Small intestine (tissue), 7 donors: ENCODE measurements around the gene DDIT4. TPM values are rescaled to one million over a fixed set of nuclear protein-coding genes. Genes with fewer than 3 reads are reported as not detected.
"Not testable (repeated sequence)": the region's sequence is repeated elsewhere in the genome, so short reads cannot be mapped to it uniquely, and the experiment has no call there.

Source experiments
- DNase-seq, 2 donors: peaks; one replicate each; pipeline versions ENCODE4 v3.0.0 to v3.0.0-alpha.2; 2013
- FAIRE-seq: peaks from 2 replicates; lab custom pipeline; 2012; peaks lifted over from hg19 to GRCh38; lab: Jason Lieb, UNC
- H3K27ac ChIP-seq, 3 donors: one replicate each; pipeline ENCODE4 v1.5.1; 2013; ENCODE audit warnings: low read length in 2 of 3, mild to moderate bottlenecking in 2 of 3, control low read depth in 1 of 3, inconsistent platforms in 1 of 3, low read depth in 1 of 3, moderate library complexity in 1 of 3
- H3K27me3 ChIP-seq, 3 donors: one replicate each; pipeline ENCODE4 v1.6.1; 2013; ENCODE audit warnings: low read length in 3 of 3, inconsistent platforms in 1 of 3; ENCODE audit not compliant: control insufficient read depth in 3 of 3, insufficient read depth in 3 of 3
- H3K36me3 ChIP-seq, 3 donors: one replicate each; pipeline ENCODE4 v1.6.1; 2013; ENCODE audit warnings: low read length in 3 of 3, inconsistent platforms in 1 of 3, low read depth in 1 of 3, mild to moderate bottlenecking in 1 of 3, moderate library complexity in 1 of 3; ENCODE audit not compliant: control insufficient read depth in 3 of 3, insufficient read depth in 2 of 3
- H3K4me1 ChIP-seq, 3 donors: one replicate each; pipeline ENCODE4 v1.6.1; 2013; ENCODE audit warnings: low read length in 2 of 3, inconsistent platforms in 1 of 3, low read depth in 1 of 3, mild to moderate bottlenecking in 1 of 3, moderate library complexity in 1 of 3; ENCODE audit not compliant: control insufficient read depth in 3 of 3, insufficient read depth in 2 of 3
- H3K4me3 ChIP-seq, 3 donors: one replicate each; pipeline ENCODE4 v1.5.1; 2013; ENCODE audit warnings: low read length in 3 of 3, control low read depth in 1 of 3, inconsistent platforms in 1 of 3, low read depth in 1 of 3, mild to moderate bottlenecking in 1 of 3, moderate library complexity in 1 of 3
- H3K9me3 ChIP-seq, 2 donors: one replicate each; pipeline ENCODE4 v1.6.1; 2013; ENCODE audit warnings: low read depth in 1 of 2, low read length in 1 of 2; ENCODE audit not compliant: control insufficient read depth in 2 of 2, insufficient read depth in 1 of 2
- WGBS, 3 donors: extraction: QIAGEN DNeasy Blood & Tissue Kit; methylation state at CpG; one replicate each; pipeline ENCODE4 v1.1.7; 2013; 5-methylcytosine and 5-hydroxymethylcytosine counted together
- polyA plus RNA-seq, 4 donors: library from polyadenylated mRNA; stranded (reverse) in 3 of 4; unstranded in 1 of 4; fragments of 200-250 nt in 3 of 4; fragments of 120-200 nt in 1 of 4; gene quantifications; one replicate each; pipeline versions ENCODE4 v1.2.1 to v1.2.3, GENCODE V29; 2013
- donor health status: healthy with polysubstance abuse.
- donor health status: control.
- donor health status: control.
- donor health status: Bipolar disorder and iron deficiency.
- donor health status: healthy.

The DDIT4 gene
- polyA plus RNA-seq, 4 donors: 34.4 to 330 (median 41.6) TPM

DNA sequence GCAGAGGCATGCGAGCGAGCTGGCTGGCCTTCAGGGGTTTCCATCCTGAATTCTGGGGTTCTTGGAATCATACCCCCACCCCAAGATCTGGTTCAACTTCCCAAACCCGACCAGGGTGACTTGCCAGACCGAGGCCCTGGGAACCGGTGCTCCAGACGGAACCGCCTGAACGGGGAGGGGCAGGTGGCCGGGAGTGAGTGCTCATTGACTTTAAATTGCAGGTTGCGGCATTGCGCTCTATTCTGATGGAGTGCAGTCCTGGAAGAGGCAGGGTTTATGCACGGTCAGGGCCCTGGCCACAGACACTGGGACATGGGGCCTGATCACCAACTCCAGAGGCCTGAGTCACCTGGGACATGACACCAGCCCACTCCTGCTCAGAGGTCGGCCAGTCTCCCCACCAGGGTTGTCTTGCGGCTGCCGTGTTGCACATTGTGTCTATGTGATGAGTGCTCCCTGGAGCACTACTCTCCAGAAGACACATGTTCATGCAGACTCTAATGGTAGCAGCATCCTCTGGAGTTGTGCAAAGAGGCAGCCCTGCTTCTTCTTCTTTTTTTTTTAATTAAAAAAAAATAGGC, 5.8 kb upstream of the DDIT4 start:
- H3K9me3 ChIP-seq: no peaks in the 10 kb centered on the region
- no peak overlapping the region for H3K27ac ChIP-seq
- peaks cover 0 to 19% (median 5%) of the 10 kb centered on the region in 3 donors for H3K4me1 ChIP-seq
- H3K27me3 ChIP-seq: no peaks in the 10 kb centered on the region
- 90 to 93% (median 92%) methylated on average over 14 to 15 of the region's 15 CpGs for WGBS, 3 donors
- no peak overlapping the region for H3K4me3 ChIP-seq
- FAIRE-seq (no peak), DNase-seq (no peak)
- no peaks in the 10 kb centered on the region for H3K36me3 ChIP-seq

DNA sequence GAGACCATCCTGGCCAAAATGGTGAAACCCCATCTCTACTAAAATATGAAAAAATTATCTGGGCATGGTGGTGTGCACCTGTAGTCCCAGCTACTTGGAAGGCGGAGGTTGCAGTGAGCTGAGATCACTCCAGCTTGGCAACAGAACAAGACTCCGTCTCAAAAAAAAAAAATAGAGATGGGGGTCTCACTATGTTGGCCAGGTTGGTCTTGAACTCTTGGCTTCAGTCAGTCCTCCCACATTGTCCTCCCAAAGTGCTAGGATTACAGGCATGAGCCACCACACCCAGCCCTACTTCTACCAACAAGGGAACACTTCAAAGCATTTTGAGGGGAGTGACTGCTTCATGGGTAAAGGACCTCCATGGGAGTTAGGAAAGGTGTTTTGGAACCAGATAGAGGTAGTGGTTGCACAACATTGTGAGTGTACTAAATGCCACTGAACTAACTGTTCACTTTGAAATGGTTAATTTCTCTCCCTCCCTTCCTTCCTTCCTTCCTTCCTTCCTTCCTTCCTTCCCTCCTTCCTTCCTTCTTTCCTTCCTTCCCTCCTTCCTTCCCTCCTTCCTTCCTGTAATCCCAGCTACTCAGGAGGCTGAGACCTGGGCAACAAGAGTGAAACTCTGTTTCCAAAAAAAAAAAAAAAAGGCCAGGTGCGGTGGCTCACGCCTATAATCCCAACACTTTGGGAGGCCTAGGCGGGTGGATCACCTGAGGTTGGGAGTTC, 5.1 kb upstream of the DDIT4 start:
- not testable (repeated sequence) for H3K27me3 ChIP-seq, H3K27ac ChIP-seq, DNase-seq, H3K9me3 ChIP-seq, FAIRE-seq, H3K36me3 ChIP-seq, H3K4me3 ChIP-seq
- 89 to 93% (median 92%) methylated on average over 5 of the region's 5 CpGs for WGBS, 3 donors
- peaks cover 0 to 13% (median 5%) of the 10 kb centered on the region in 3 donors for H3K4me1 ChIP-seq

DNA sequence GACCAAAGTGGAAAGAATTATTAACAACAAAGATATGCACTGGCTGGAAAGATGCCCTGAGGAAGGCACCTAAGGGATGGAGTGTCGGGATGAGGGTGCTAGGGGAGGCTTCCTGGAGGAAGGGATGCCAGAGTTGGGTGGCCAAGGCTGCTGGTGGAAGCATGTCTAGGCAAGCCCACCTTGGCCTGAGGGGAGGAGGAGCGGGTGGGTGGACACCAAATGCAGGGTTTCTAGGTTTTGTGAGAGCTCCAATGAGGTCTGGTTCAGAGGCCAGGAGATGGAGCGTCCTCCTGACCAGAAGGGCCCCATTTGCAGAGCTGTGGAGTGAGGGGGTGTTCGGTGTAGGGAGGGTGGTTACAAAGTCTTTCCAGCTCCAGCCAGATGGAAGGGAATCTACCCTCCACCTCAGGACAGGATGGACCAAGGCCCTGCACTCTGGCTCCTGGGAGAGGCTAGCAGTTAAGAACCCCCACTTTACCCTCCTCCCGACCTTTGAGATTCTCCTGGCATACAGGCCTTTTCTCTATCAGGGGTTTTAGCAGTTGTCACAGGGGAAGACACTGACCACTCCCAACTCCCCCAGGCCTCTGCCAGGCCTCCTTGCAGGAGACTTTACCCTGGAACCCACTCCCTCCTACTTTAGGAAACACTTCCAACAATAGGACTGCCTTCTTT, 3.0 kb upstream of the DDIT4 start:
- peaks cover 0 to 13% (median 2%) of the 10 kb centered on the region in 3 donors for H3K36me3 ChIP-seq
- H3K4me1 ChIP-seq: peaks cover 0 to 22% (median 5%) of the 10 kb centered on the region in 3 donors
- H3K27me3 ChIP-seq: no peaks in the 10 kb centered on the region
- no peak overlapping the region for H3K27ac ChIP-seq
- DNase-seq (peak in 1 of 2 donors; percentile 46), FAIRE-seq (no peak)
- no peaks in the 10 kb centered on the region for H3K9me3 ChIP-seq
- H3K4me3 ChIP-seq: no peak overlapping the region
- WGBS, 3 donors: 85 to 90% (median 89%) methylated on average over 5 of the region's 5 CpGs

DNA sequence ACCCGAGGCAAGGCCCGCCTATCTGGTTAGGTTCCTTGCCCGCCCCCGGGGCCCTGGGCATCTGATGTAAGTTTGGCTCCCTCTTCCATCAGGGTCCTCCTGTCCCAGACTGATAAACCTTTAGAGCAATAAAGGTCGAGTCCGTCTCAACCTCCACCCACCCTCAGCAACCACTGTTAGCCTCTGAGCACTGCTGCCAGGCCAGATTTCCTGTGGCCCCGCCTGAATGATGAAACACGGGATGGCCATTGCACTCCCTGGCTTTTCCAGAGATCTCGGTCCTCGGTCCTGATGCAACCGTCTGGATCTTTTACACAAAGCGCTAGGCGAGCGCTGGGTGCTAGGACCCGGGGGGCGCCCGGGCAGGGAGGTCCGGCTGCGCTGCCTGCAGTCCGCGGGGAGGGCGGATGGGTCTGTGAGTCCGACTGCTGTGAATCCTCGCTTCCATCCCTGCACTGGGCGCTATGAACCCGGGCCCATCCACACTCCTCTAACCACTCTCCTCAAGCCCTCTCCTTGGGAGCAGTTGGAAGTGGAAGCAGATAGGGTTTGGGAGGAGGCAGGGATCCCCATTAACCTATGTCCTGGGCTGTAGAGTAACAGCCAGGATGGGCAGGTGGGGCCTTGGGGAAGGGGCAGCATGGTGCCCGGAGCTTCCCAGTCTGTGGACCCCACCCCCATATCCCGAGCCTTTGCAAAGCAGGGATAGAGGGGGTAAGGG, 875 bp upstream of the DDIT4 start:
- H3K27me3 ChIP-seq: no peaks in the 10 kb centered on the region
- peak; percentile 72 to 93 for DNase-seq
- H3K4me1 ChIP-seq: peaks cover 2 to 43% (median 5%) of the 10 kb centered on the region in 3 donors
- 3 to 7% (median 4%) methylated on average over 27 to 28 of the region's 28 CpGs for whole genome bisulfite sequencing, 3 donors
- peaks cover 0 to 24% (median 6%) of the 10 kb centered on the region in 3 donors for H3K36me3 ChIP-seq
- H3K4me3 ChIP-seq: peak overlapping the region; percentile 55 to 91 (median 84)
- no peak for FAIRE-seq
- peak overlapping the region; percentile 57 to 99 (median 95) for H3K27ac ChIP-seq
- no peaks in the 10 kb centered on the region for H3K9me3 ChIP-seq

DNA sequence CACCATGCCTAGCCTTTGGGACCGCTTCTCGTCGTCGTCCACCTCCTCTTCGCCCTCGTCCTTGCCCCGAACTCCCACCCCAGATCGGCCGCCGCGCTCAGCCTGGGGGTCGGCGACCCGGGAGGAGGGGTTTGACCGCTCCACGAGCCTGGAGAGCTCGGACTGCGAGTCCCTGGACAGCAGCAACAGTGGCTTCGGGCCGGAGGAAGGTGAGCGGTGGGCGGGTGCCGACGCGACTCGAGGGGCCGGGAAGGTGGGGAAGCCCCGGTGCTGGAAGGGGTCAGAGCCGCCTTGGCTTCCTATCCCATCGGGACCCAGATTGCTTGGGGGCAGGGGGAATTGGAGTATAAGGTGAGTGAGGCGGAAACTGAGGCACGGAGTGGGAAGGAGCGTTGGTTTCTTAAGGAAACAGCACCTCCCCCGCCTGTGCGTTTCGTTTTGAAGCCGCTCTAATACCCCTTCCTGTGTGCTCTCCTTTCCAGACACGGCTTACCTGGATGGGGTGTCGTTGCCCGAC, 547 bp downstream of the DDIT4 start:
- 0 to 1% (median 0%) methylated on average over 40 of the region's 40 CpGs for WGBS, 3 donors
- no peaks in the 10 kb centered on the region for H3K27me3 ChIP-seq
- H3K27ac ChIP-seq: peak overlapping the region; percentile 87 to 99 (median 93)
- FAIRE-seq (no peak), DNase-seq (no peak)
- H3K9me3 ChIP-seq: no peaks in the 10 kb centered on the region
- H3K4me1 ChIP-seq: peaks cover 2 to 52% (median 5%) of the 10 kb centered on the region in 3 donors
- peaks cover 0 to 24% (median 6%) of the 10 kb centered on the region in 3 donors for H3K36me3 ChIP-seq
- H3K4me3 ChIP-seq: peak overlapping the region; percentile 84 to 98 (median 91)

DNA sequence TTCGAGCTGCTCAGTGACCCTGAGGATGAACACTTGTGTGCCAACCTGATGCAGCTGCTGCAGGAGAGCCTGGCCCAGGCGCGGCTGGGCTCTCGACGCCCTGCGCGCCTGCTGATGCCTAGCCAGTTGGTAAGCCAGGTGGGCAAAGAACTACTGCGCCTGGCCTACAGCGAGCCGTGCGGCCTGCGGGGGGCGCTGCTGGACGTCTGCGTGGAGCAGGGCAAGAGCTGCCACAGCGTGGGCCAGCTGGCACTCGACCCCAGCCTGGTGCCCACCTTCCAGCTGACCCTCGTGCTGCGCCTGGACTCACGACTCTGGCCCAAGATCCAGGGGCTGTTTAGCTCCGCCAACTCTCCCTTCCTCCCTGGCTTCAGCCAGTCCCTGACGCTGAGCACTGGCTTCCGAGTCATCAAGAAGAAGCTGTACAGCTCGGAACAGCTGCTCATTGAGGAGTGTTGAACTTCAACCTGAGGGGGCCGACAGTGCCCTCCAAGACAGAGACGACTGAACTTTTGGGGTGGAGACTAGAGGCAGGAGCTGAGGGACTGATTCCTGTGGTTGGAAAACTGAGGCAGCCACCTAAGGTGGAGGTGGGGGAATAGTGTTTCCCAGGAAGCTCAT, 1.1 kb downstream of the DDIT4 start:
- Histone ChIP-seq H3K36me3 (peaks cover 0 to 24% (median 6%) of the 10 kb centered on the region in 3 donors), H3K9me3 (no peaks in the 10 kb centered on the region), H3K4me3 (peak overlapping the region; percentile 84 to 98 (median 91)), H3K27me3 (no peaks in the 10 kb centered on the region), H3K27ac (peak overlapping the region; percentile 87 to 99 (median 93)), H3K4me1 (peaks cover 2 to 52% (median 5%) of the 10 kb centered on the region in 3 donors)
- WGBS, 3 donors: 5 to 10% (median 7%) methylated on average over 26 of the region's 26 CpGs
- no peak for FAIRE-seq
- DNase-seq: peak; percentile 59 to 89

DNA sequence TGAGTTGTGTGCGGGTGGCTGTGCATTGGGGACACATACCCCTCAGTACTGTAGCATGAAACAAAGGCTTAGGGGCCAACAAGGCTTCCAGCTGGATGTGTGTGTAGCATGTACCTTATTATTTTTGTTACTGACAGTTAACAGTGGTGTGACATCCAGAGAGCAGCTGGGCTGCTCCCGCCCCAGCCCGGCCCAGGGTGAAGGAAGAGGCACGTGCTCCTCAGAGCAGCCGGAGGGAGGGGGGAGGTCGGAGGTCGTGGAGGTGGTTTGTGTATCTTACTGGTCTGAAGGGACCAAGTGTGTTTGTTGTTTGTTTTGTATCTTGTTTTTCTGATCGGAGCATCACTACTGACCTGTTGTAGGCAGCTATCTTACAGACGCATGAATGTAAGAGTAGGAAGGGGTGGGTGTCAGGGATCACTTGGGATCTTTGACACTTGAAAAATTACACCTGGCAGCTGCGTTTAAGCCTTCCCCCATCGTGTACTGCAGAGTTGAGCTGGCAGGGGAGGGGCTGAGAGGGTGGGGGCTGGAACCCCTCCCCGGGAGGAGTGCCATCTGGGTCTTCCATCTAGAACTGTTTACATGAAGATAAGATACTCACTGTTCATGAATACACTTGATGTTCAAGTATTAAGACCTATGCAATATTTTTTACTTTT, 1.8 kb downstream of the DDIT4 start:
- H3K4me3 ChIP-seq: peak overlapping the region; percentile 84 to 98 (median 91)
- peak overlapping the region; percentile 87 to 99 (median 93) for H3K27ac ChIP-seq
- H3K36me3 ChIP-seq: peaks cover 0 to 24% (median 6%) of the 10 kb centered on the region in 3 donors
- FAIRE-seq (no peak), DNase-seq (peak; percentile 41 to 49)
- H3K9me3 ChIP-seq: no peaks in the 10 kb centered on the region
- peaks cover 2 to 52% (median 5%) of the 10 kb centered on the region in 3 donors for H3K4me1 ChIP-seq
- WGBS, 3 donors: 5 to 19% (median 12%) methylated on average over 12 of the region's 12 CpGs
- no peaks in the 10 kb centered on the region for H3K27me3 ChIP-seq
